ENCODE data around the gene HOXA3. TPM values are rescaled to one million over a fixed set of nuclear protein-coding genes. Genes with fewer than 3 reads are reported as not detected.

HOXA3 gene
- total RNA-seq, 1 donor from 2014 or later: not detected

DNA sequence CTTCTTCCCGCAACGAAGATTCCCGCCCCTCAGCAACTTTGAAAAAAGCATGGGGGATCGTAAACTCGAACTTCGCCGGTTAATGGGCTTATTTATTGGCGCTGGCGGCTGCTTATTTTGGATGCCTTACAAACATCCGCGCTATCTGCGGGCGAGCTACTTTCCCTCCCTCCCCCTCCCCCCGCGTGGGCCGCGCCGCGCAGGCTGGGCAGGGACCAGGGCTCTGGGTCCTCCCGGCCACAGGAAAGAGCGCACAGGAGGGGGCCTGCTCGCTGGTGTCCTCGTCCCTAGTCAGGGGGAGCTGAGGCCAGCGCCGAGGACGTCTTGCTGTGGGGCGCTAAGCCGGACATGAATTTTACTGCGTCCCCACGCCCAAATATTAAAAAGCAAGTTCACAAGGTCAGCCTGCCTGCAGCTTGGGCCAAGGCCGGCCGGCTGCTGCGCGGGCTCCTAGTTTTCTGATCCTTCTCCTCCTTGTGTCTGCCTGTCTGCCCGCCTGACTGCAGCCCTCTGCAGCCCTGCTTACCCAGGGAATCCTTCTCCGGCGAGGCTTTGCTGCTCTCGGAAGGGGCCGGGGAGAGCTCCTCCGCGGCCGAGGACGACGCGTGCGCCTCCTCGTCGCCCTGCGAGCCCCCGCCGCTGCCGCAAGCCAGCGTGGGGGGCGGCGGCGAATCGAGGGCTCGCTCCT, 20.6 kb upstream of the HOXA3 start:
- TF ChIP-seq, protein P1, sequence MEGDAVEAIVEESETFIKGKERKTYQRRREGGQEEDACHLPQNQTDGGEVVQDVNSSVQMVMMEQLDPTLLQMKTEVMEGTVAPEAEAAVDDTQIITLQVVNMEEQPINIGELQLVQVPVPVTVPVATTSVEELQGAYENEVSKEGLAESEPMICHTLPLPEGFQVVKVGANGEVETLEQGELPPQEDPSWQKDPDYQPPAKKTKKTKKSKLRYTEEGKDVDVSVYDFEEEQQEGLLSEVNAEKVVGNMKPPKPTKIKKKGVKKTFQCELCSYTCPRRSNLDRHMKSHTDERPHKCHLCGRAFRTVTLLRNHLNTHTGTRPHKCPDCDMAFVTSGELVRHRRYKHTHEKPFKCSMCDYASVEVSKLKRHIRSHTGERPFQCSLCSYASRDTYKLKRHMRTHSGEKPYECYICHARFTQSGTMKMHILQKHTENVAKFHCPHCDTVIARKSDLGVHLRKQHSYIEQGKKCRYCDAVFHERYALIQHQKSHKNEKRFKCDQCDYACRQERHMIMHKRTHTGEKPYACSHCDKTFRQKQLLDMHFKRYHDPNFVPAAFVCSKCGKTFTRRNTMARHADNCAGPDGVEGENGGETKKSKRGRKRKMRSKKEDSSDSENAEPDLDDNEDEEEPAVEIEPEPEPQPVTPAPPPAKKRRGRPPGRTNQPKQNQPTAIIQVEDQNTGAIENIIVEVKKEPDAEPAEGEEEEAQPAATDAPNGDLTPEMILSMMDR (IDR thresholded peaks at IDR 0.05; ENCODE audit: partially characterized antibody, unreplicated experiment): no peak
- peak; percentile 50 for DNase-seq
- Mint-ChIP-seq H3K27ac (ENCODE audit: unreplicated experiment) (no peak overlapping the region), H3K36me3 (ENCODE audit: unreplicated experiment) (peaks cover 4% of the 10 kb centered on the region), H3K9me3 (ENCODE audit: unreplicated experiment) (peaks cover 6% of the 10 kb centered on the region), H3K27me3 (ENCODE audit: unreplicated experiment) (peaks cover 41% of the 10 kb centered on the region), H3K4me1 (ENCODE audit: low read depth, unreplicated experiment) (no peaks in the 10 kb centered on the region), H3K4me3 (ENCODE audit: unreplicated experiment) (no peak overlapping the region)

- Mint-ChIP-seq H3K4me1 (ENCODE audit: low read depth, unreplicated experiment) (no peaks in the 10 kb centered on the region), H3K27ac (ENCODE audit: unreplicated experiment) (no peak overlapping the region), H3K9me3 (ENCODE audit: unreplicated experiment) (peaks cover 12% of the 10 kb centered on the region), H3K36me3 (ENCODE audit: unreplicated experiment) (peaks cover 4% of the 10 kb centered on the region), H3K4me3 (ENCODE audit: unreplicated experiment) (peak overlapping the region; percentile 36), H3K27me3 (ENCODE audit: unreplicated experiment) (peaks cover 40% of the 10 kb centered on the region)
- DNase-seq: peak; percentile 13
- TF ChIP-seq, protein P1 (IDR thresholded peaks at IDR 0.05; ENCODE audit: partially characterized antibody, unreplicated experiment): no peak
Measured at GRCh38 chr7:27172315-27172774, 20.0 kb upstream of the HOXA3 start.

GRCh38 chr7:27171637-27172314, 19.4 kb upstream of the HOXA3 start:
- H3K4me3 Mint-ChIP-seq (ENCODE audit: unreplicated experiment): no peak overlapping the region
- peaks cover 43% of the 10 kb centered on the region for H3K27me3 Mint-ChIP-seq (ENCODE audit: unreplicated experiment)
- TF ChIP-seq, protein P1 (IDR thresholded peaks at IDR 0.05; ENCODE audit: partially characterized antibody, unreplicated experiment): no peak
- H3K9me3 Mint-ChIP-seq (ENCODE audit: unreplicated experiment): peaks cover 13% of the 10 kb centered on the region
- peaks cover 4% of the 10 kb centered on the region for H3K36me3 Mint-ChIP-seq (ENCODE audit: unreplicated experiment)
- peak; percentile 16 for DNase-seq
- no peak overlapping the region for H3K27ac Mint-ChIP-seq (ENCODE audit: unreplicated experiment)
- H3K4me1 Mint-ChIP-seq (ENCODE audit: low read depth, unreplicated experiment): no peaks in the 10 kb centered on the region

GRCh38 chr7:27171325-27171636, 18.9 kb upstream of the HOXA3 start:
- Mint-ChIP-seq H3K36me3 (ENCODE audit: unreplicated experiment) (peaks cover 4% of the 10 kb centered on the region), H3K4me3 (ENCODE audit: unreplicated experiment) (no peak overlapping the region), H3K4me1 (ENCODE audit: low read depth, unreplicated experiment) (no peaks in the 10 kb centered on the region), H3K27ac (ENCODE audit: unreplicated experiment) (no peak overlapping the region), H3K27me3 (ENCODE audit: unreplicated experiment) (peaks cover 43% of the 10 kb centered on the region), H3K9me3 (ENCODE audit: unreplicated experiment) (peaks cover 13% of the 10 kb centered on the region)
- DNase-seq: peak; percentile 21
- TF ChIP-seq, protein P1 (IDR thresholded peaks at IDR 0.05; ENCODE audit: partially characterized antibody, unreplicated experiment): no peak
